ENCODE data around the gene EHD3. TPM values are rescaled to one million over a fixed set of nuclear protein-coding genes. Genes with fewer than 3 reads are reported as not detected.

EHD3 gene
- total and polyA plus RNA-seq, 10 of the 15 experiments (the other 5 are each of a cell fraction or from before 2014, with no cell fraction given), result 1.1 to 10.9 (median 8.2) TPM

DNA sequence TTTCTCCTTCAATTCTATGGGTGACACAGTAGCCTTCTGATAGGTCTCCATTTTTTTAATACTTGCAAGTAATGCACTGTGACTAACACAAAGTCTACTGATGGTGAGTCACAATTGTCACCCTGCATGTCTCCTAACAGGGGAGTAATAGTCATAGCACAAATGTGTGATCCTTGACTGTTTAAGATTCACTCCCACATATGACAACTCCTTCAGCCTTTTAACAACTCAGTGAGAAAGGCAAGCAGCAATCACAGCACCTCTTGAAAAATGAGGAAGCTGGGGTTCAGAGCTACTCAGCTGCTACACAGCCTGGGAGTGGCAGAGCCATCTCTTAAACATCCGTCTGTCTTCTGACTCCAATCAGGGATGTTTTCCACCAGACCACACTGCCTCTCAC, 63.8 kb downstream of the EHD3 start:
- H3K4me2 ChIP-seq (ENCODE audit: control insufficient read depth, insufficient read depth), result no peak overlapping the region
- no TSS peak for BruUV-seq (replicated peaks)
- in situ Hi-C loops (cut with MboI), result no loop called here
- TF ChIP-seq NR2C1 (IDR thresholded peaks at IDR 0.05) (no peak), ASH2L (IDR thresholded peaks at IDR 0.05; ENCODE audit: borderline replicate concordance, low read depth) (no peak), SUZ12 (IDR thresholded peaks at IDR 0.05; ENCODE audit: unreplicated experiment) (no peak), ZZZ3 (IDR thresholded peaks at IDR 0.05; ENCODE audit: control insufficient read depth, insufficient read length, low read depth) (no peak), ZBED1 (IDR thresholded peaks at IDR 0.05; ENCODE audit: borderline replicate concordance) (no peak), SP1 (IDR thresholded peaks at IDR 0.05; ENCODE audit: low read depth, low read length) (no peak), ESRRA (IDR thresholded peaks at IDR 0.05; ENCODE audit: low read length) (no peak), MEF2A (IDR thresholded peaks at IDR 0.05; ENCODE audit: insufficient read depth, low read depth, low read length) (no peak), JUNB (IDR thresholded peaks at IDR 0.05) (no peak), SIN3A (IDR thresholded peaks at IDR 0.05; ENCODE audit: low read depth, low read length) (no peak), SREBF1 (IDR thresholded peaks at IDR 0.05; ENCODE audit: low read length) (no peak), POLR2AphosphoS2 (IDR thresholded peaks at IDR 0.05; ENCODE audit: low read depth, low read length) (no peak), ZNF274 (IDR thresholded peaks at IDR 0.05; ENCODE audit: insufficient read depth, insufficient read length) (no peak), MYC (IDR thresholded peaks at IDR 0.05; ENCODE audit: insufficient read depth, insufficient read length, insufficient replicate concordance, low read length, severe bottlenecking) (no peak), NR2C2 (IDR thresholded peaks at IDR 0.05; ENCODE audit: borderline replicate concordance, control insufficient read depth, insufficient read length, low read depth) (no peak), LARP7 (IDR thresholded peaks at IDR 0.05) (no peak)
- TF ChIP-seq, protein P1, sequence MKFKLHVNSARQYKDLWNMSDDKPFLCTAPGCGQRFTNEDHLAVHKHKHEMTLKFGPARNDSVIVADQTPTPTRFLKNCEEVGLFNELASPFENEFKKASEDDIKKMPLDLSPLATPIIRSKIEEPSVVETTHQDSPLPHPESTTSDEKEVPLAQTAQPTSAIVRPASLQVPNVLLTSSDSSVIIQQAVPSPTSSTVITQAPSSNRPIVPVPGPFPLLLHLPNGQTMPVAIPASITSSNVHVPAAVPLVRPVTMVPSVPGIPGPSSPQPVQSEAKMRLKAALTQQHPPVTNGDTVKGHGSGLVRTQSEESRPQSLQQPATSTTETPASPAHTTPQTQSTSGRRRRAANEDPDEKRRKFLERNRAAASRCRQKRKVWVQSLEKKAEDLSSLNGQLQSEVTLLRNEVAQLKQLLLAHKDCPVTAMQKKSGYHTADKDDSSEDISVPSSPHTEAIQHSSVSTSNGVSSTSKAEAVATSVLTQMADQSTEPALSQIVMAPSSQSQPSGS (IDR thresholded peaks at IDR 0.05; ENCODE audit: low read length), result no peak
- TF ChIP-seq, protein P2, sequence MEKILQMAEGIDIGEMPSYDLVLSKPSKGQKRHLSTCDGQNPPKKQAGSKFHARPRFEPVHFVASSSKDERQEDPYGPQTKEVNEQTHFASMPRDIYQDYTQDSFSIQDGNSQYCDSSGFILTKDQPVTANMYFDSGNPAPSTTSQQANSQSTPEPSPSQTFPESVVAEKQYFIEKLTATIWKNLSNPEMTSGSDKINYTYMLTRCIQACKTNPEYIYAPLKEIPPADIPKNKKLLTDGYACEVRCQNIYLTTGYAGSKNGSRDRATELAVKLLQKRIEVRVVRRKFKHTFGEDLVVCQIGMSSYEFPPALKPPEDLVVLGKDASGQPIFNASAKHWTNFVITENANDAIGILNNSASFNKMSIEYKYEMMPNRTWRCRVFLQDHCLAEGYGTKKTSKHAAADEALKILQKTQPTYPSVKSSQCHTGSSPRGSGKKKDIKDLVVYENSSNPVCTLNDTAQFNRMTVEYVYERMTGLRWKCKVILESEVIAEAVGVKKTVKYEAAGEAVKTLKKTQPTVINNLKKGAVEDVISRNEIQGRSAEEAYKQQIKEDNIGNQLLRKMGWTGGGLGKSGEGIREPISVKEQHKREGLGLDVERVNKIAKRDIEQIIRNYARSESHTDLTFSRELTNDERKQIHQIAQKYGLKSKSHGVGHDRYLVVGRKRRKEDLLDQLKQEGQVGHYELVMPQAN (conservative IDR thresholded peaks at IDR 0.05), result no peak
- TF ChIP-seq, protein P3, sequence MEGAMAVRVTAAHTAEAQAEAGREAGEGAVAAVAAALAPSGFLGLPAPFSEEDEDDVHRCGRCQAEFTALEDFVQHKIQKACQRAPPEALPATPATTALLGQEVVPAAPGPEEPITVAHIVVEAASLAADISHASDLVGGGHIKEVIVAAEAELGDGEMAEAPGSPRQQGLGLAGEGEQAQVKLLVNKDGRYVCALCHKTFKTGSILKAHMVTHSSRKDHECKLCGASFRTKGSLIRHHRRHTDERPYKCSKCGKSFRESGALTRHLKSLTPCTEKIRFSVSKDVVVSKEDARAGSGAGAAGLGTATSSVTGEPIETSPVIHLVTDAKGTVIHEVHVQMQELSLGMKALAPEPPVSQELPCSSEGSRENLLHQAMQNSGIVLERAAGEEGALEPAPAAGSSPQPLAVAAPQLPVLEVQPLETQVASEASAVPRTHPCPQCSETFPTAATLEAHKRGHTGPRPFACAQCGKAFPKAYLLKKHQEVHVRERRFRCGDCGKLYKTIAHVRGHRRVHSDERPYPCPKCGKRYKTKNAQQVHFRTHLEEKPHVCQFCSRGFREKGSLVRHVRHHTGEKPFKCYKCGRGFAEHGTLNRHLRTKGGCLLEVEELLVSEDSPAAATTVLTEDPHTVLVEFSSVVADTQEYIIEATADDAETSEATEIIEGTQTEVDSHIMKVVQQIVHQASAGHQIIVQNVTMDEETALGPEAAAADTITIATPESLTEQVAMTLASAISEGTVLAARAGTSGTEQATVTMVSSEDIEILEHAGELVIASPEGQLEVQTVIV (IDR thresholded peaks at IDR 0.05; ENCODE audit: borderline replicate concordance, partially characterized antibody), result no peak
- no peaks in the 10 kb centered on the region for H3K4me1 ChIP-seq (ENCODE audit: control insufficient read depth, insufficient read depth, low read length)
- ChIA-PET CTCF (interaction anchor here (1.0 to 1.2 kb wide), 2 partner anchors 81 to 127 kb away, joined by 3 read pairs; partner anchors contain the start of gene CAPN14), SMC1A (ENCODE audit: uncharacterized antibody, unreplicated experiment) (no interaction called here), POLR2A (no interaction called here), RAD21 (ENCODE audit: unreplicated experiment) (no interaction called here)
- H4K20me1 ChIP-seq (ENCODE audit: control insufficient read depth, insufficient read depth), result no peaks in the 10 kb centered on the region
- FAIRE-seq (no peak), ATAC-seq (peak; percentile 70), DNase-seq (ENCODE audit: low read depth, low spot score) (no peak)
- H3K9me3 ChIP-seq (replicated peaks; ENCODE audit: control insufficient read depth, insufficient read depth, low read length), result no peaks in the 10 kb centered on the region
- no peaks in the 10 kb centered on the region for H3K79me2 ChIP-seq (ENCODE audit: control insufficient read depth, insufficient read depth, low read length)
- H3K27ac ChIP-seq (ENCODE audit: control insufficient read depth, insufficient read depth), result no peak overlapping the region
- no peaks in the 10 kb centered on the region for H3K36me3 ChIP-seq (ENCODE audit: control insufficient read depth in 2 of 2, insufficient read depth in 2 of 2, low read length in 1 of 2)
- 28% methylated on average over 1 of the region's 1 CpG for WGBS (ENCODE audit: insufficient coverage, insufficient replicate concordance, low lambda C conversion rate, missing lambda C conversion rate)
- no peak overlapping the region for H3K4me3 ChIP-seq
- H3K27me3 ChIP-seq (replicated peaks in 1 of 2; ENCODE audit: control insufficient read depth in 2 of 2, insufficient read depth in 2 of 2, low read length in 1 of 2), result 0 out of 4 replicates have a peak, but pooled peaks cover 0 to 3% of the 10 kb centered on the region in 2 experiments
- no peak overlapping the region for H3K9ac ChIP-seq (ENCODE audit: control insufficient read depth, insufficient read depth, low read length)
- intact Hi-C loops (cut with micrococcal nuclease; ENCODE audit: unreplicated experiment), result no loop called here
- H2AFZ ChIP-seq (ENCODE audit: control insufficient read depth, low read depth, low read length), result no peak overlapping the region
